Right atrium auricular region (tissue), 2 donors: Measurements from ENCODE around the gene CLN5. TPM values are rescaled to one million over a fixed set of nuclear protein-coding genes. Genes with fewer than 3 reads are reported as not detected.
"Not testable (repeated sequence)": the region's sequence is repeated elsewhere in the genome, so short reads cannot be mapped to it uniquely, and the experiment has no call there.

Experiments used
- DNase-seq: peaks from one replicate; pipeline ENCODE4 v3.0.0-alpha.2; 2019; ENCODE audit warnings: low spot score
- H3K27ac ChIP-seq, 2 donors: fragments of 200-600 bp; sonication (generic); 1 replicate in 1 of 2; 2 replicates in 1 of 2; pipeline ENCODE4 v1.5.1; 2016 to 2019
- H3K27me3 ChIP-seq, 2 donors: fragments of 200-600 bp; sonication (generic); one replicate each; pipeline versions ENCODE4 v1.5.1 to v1.6.0; 2017 to 2019
- H3K36me3 ChIP-seq: fragments of 200-600 bp; sonication (generic); one replicate; pipeline ENCODE4 v1.5.1; 2016
- H3K4me1 ChIP-seq, 2 donors: fragments of 200-600 bp; sonication (generic); one replicate each; pipeline versions ENCODE4 v1.5.1 to v1.6.0; 2017 to 2019
- H3K4me3 ChIP-seq, 2 donors: fragments of 200-600 bp; sonication (generic); 1 replicate in 1 of 2; 2 replicates in 1 of 2; pipeline ENCODE4 v1.5.1; 2017 to 2019; ENCODE audit warnings: mild to moderate bottlenecking in 1 of 2, moderate library complexity in 1 of 2
- H3K9me3 ChIP-seq, 2 donors: fragments of 200-600 bp; sonication (generic); one replicate each; pipeline ENCODE4 v1.5.1; 2019
- CTCF ChIP-seq, 2 donors: fragments of 200-600 bp; sonication (generic); IDR thresholded peaks; one replicate each; pipeline ENCODE4 v1.5.1; 2019; ENCODE audit warnings: antibody characterized with exemption in 2 of 2
- total RNA-seq, 2 donors: library from RNA; depleted of rRNA; stranded (reverse); fragments of >200 nt; gene quantifications; one replicate each; pipeline ENCODE4 v1.1.0, GENCODE V29; 2016

CLN5 gene
- total RNA-seq, 2 donors from 2014 or later: 15.8 to 18.4 TPM

GRCh38 chr13:76950101-76950500 is 41.8 kb upstream of the CLN5 start:
- no peak overlapping the region for H3K27ac ChIP-seq
- no peaks in the 10 kb centered on the region for H3K27me3 ChIP-seq
- no peak for DNase-seq
- H3K4me1 ChIP-seq: no peaks in the 10 kb centered on the region
- H3K4me3 ChIP-seq: no peak overlapping the region
- no peaks in the 10 kb centered on the region for H3K36me3 ChIP-seq
- no peak for TF ChIP-seq CTCF (IDR thresholded peaks at IDR 0.05)
- peaks cover 0 to 7% of the 10 kb centered on the region in 2 donors for H3K9me3 ChIP-seq

- Histone ChIP-seq H3K27me3 (no peaks in the 10 kb centered on the region), H3K4me1 (no peaks in the 10 kb centered on the region), H3K9me3 (no peaks in the 10 kb centered on the region), H3K36me3 (no peaks in the 10 kb centered on the region), H3K4me3 (no peak overlapping the region), H3K27ac (no peak overlapping the region)
- DNase-seq: no peak
- no peak for TF ChIP-seq CTCF (IDR thresholded peaks at IDR 0.05)
Measured at GRCh38 chr13:76953968-76954367, 37.9 kb upstream of the CLN5 start.

- Histone ChIP-seq H3K27ac (no peak overlapping the region), H3K36me3 (no peaks in the 10 kb centered on the region), H3K4me1 (no peaks in the 10 kb centered on the region), H3K27me3 (no peaks in the 10 kb centered on the region), H3K9me3 (peaks cover 2% of the 10 kb centered on the region in 2 donors), H3K4me3 (no peak overlapping the region)
- DNase-seq: no peak
- no peak for TF ChIP-seq CTCF (IDR thresholded peaks at IDR 0.05)
Measured at GRCh38 chr13:76954538-76954937, 37.3 kb upstream of the CLN5 start.

GRCh38 chr13:76955193-76955592 is 36.7 kb upstream of the CLN5 start:
- no peak overlapping the region for H3K4me3 ChIP-seq

GRCh38 chr13:76955661-76956060 is 36.2 kb upstream of the CLN5 start:
- H3K36me3 ChIP-seq: no peaks in the 10 kb centered on the region
- no peaks in the 10 kb centered on the region for H3K4me1 ChIP-seq
- peaks cover 6 to 13% of the 10 kb centered on the region in 2 donors for H3K9me3 ChIP-seq
- H3K27ac ChIP-seq: no peak overlapping the region
- no peaks in the 10 kb centered on the region for H3K27me3 ChIP-seq
- no peak for DNase-seq
- no peak overlapping the region for H3K4me3 ChIP-seq
- TF ChIP-seq CTCF (IDR thresholded peaks at IDR 0.05): no peak

More at GRCh38 chr13:76955193-76955592, 36.7 kb upstream of the CLN5 start:
- no peak overlapping the region for H3K27ac ChIP-seq
- no peaks in the 10 kb centered on the region for H3K4me1 ChIP-seq
- H3K36me3 ChIP-seq: no peaks in the 10 kb centered on the region
- no peak for DNase-seq
- peaks cover 6 to 8% of the 10 kb centered on the region in 2 donors for H3K9me3 ChIP-seq
- TF ChIP-seq CTCF (IDR thresholded peaks at IDR 0.05): no peak
- H3K27me3 ChIP-seq: no peaks in the 10 kb centered on the region

- Histone ChIP-seq H3K9me3 (peaks cover 6 to 15% of the 10 kb centered on the region in 2 donors), H3K27me3 (no peaks in the 10 kb centered on the region), H3K27ac (no peak overlapping the region), H3K4me1 (no peaks in the 10 kb centered on the region), H3K4me3 (no peak overlapping the region), H3K36me3 (no peaks in the 10 kb centered on the region)
- TF ChIP-seq CTCF (IDR thresholded peaks at IDR 0.05): no peak
- no peak for DNase-seq
Measured at GRCh38 chr13:76958841-76959432, 32.9 kb upstream of the CLN5 start.

- not testable (repeated sequence) for H3K4me3 ChIP-seq, DNase-seq, H3K36me3 ChIP-seq, H3K27ac ChIP-seq, H3K27me3 ChIP-seq, H3K4me1 ChIP-seq
- peaks cover 6 to 15% of the 10 kb centered on the region in 2 donors for H3K9me3 ChIP-seq
Measured at GRCh38 chr13:76959734-76960133, 32.1 kb upstream of the CLN5 start.
